RPMI8226 (cell line): Measurements from ENCODE around the gene LRIT1.

Experiments
- DNase-seq: peaks from one replicate; pipeline ENCODE4 v3.0.0-alpha.2; 2015

Gene LRIT1

DNA sequence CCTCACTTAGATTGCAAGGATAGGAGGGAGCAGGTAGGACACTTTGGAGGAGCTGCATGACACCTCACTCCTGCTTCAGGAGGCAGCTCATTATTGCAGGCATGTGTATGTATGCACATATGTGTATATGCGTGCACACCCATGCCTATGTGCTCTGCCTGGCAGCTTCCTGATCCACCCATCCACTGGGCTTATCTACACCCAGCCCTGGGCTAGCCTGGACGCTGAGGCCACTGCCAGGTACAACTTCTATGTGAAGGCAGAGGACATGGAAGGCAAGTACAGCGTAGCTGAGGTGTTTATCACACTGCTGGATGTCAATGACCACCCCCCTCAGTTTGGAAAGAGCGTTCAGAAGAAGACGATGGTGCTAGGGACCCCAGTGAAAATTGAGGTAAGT is 29.3 kb downstream of the LRIT1 start:
- DNase-seq: no peak

- no peak for DNase-seq
Measured at GRCh38 chr10:84211566-84211965, 29.8 kb downstream of the LRIT1 start.

- no peak for DNase-seq
Measured at GRCh38 chr10:84208023-84208422, 33.3 kb downstream of the LRIT1 start.

DNA sequence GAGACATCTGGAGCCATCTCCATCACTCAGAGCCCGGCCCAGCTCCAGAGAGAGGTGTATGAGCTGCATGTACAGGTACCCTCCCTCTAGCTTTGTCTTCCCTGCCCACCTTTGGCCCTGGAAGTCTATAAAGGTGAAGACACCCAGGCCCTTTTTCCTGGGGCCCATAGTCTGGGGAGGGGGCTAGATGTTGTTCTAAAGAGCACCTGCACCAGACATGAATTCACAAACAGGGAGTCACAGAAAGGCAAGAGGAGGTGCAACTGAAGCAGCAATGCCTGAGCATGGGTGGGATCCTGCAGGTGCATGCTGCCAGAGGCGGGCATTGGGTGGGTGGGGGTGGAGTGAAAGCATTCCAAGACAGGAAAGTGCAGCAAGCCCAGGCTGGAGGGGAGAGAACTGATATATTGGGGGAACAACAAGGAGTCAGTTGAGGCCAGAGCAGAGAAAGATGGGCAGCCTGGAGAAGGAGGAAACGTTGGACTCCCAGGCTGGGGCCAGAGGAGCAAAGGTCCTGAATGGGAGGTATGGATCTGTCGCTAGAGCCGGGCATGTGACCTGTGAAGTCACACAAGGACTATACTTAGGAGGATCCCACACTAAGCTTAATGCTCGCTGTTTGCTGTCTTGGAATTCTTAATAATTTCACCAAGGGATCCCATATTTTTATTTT is 35.4 kb downstream of the LRIT1 start:
- DNase-seq: no peak

- peak; percentile 46 for DNase-seq
Measured at GRCh38 chr10:84205049-84205852, 36.1 kb downstream of the LRIT1 start.

GRCh38 chr10:84204610-84205009 is 36.7 kb downstream of the LRIT1 start:
- no peak for DNase-seq

DNA sequence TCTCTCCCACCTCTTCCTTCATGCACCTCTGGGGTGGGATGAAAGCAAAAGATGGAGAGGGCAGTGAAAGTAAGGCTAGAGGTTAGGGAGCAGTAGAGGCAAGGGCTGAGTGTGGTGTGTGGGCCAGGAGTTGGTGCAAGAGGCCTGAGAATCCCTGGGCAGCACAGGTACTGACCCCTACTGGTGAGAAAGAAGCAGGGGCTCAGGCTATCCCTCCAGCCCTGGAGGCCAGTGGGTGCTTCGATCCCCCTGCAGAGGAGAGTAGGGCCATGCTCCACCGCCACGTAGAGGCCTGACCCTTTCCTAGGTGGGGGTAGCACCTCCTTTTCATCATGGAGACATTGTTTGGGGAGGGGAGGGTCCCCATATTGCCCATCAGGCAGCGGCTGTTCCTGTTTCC is 37.2 kb downstream of the LRIT1 start:
- no peak for DNase-seq

DNA sequence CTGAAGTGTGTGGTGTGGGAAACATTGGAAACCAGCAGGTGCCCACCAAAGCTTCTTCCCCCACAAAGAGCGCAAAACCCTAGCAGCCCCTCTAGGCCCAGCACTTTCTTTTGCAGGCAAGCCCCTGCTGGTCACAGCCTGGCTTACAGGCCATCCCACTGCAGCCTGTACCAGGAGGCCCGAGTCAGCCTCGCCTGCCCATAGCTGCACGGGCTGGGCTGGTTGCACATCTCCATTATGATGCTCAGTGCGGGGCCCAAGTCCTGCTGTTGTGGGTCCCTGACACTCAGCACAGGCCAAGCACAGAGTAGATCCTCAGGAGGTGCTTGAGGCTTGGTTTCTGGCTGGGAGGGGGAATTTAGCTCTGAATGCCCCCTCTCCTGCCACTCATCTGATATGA is 39.0 kb downstream of the LRIT1 start:
- no peak for DNase-seq

- no peak for DNase-seq
Measured at GRCh38 chr10:84201682-84202081, 39.7 kb downstream of the LRIT1 start.

DNA sequence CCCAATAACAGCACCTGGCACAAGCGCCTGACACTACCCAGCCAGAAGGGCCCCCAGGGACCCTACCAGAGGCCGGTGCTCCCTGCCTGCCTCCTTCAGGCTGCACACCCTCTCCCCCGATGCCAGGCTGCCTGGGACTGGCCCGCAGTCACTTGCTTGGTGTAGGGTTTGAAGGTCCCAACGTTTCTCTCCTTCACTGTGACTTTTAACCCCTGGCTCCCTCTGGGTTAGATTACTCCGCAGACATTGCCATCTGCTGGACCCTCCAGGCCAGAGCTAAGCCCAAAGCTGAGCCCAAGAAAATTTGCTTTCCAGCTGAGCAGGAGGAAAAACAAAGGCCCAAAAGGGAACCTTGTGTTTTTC is 40.1 kb downstream of the LRIT1 start:
- DNase-seq: no peak

GRCh38 chr10:84200537-84201243 is 40.7 kb downstream of the LRIT1 start:
- DNase-seq: no peak

- DNase-seq: no peak
Measured at GRCh38 chr10:84198206-84198915, 43.0 kb downstream of the LRIT1 start.

DNA sequence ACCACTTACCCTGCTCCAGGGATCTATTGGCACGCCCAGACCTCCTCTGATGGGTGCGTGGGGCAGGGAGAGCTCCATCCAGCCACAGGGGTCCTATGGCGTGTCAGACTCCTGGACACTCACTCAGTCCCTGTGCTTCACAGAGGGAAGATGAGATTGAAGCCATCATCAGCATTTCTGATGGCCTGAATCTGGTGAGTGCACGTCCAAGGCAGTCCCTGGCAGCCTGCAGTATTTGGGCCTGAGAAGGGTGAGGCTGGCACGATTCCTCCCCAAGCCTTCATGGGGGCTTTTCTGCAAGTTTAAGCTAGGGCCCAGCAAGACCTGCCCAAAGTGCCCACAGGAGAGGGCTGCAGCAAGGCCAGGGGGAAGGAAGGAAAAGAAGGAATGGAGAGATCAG is 43.7 kb downstream of the LRIT1 start:
- DNase-seq: no peak

GRCh38 chr10:84196941-84197340 is 44.4 kb downstream of the LRIT1 start:
- no peak for DNase-seq

DNA sequence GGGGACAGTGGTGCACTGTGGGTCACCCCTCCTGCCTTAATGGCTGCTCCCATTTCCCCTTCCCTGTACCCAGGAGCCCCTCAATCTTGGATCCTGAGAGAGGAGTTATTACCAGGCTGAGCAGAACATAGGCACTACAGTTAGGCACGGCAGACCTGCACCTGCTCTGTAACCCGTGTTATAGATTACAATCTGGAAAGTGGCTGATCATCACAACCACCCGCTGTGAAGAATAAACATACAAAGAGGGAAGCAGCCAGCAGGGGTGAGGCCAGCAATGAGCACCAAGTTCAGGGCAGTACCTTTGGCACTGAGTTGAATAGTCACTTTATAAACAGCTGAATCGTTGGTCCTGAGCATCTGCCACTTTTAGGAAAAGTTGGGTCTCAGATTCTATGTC is 45.3 kb downstream of the LRIT1 start:
- DNase-seq: no peak

- DNase-seq: no peak
Measured at GRCh38 chr10:84195044-84195830, 46.1 kb downstream of the LRIT1 start.

GRCh38 chr10:84194424-84195043 is 46.8 kb downstream of the LRIT1 start, which contains the start of gene CDHR1:
CDHR1 (plus strand) TSS chr10:84194537; CDS start chr10:84194761, 224 bp downstream.
- no peak for DNase-seq

DNA sequence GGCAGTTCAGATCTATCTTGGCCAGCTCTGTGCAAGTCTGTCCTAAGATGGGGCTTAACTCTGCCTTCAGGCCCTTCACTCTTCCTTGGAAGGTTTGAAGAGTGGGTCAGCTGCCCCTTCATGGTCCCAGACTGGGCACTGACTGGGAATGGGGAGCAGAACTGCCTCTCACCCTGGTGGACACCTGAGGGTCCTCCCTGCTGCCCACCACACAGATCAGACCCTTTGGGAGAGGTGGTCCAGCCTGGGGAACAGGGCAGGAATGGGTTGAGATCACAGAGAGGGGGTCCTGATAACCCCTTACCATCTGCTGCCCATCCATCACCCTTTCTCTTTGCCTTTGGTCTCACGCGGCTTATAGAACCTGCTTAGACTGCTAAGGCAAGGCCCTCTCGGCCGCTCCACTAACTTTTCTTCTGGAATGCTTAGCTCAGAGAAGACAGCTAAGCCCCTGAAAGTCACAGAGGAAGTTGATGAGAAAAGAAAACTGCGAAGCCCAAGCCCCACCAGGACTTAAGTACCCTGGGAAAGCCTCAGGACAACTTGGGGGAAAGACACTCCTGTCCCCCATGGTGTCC is 47.4 kb downstream of the LRIT1 start:
- DNase-seq: no peak

DNA sequence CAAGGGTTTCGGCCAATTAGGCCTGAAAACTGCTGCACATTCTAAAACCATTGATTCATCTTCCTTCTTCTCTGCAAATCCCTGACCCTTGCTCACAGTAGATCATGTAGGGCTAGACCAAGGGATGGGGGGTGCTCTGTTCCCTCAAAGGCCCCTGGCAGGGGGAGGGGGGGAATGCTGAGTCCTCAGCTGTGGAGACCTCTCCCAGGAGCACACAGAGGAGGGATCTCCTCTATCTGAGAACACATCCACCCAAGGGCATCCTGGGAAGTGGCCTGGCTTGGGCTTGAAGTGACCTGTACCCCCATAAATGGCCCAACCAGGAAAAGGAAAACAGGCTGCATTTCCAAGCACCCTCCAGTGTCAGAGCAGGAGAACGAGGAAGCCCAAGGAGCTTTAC is 48.0 kb downstream of the LRIT1 start:
- no peak for DNase-seq

- no peak for DNase-seq
Measured at GRCh38 chr10:84191106-84191505, 50.2 kb downstream of the LRIT1 start.

- DNase-seq: no peak
Measured at GRCh38 chr10:84190621-84191020, 50.7 kb downstream of the LRIT1 start.

DNA sequence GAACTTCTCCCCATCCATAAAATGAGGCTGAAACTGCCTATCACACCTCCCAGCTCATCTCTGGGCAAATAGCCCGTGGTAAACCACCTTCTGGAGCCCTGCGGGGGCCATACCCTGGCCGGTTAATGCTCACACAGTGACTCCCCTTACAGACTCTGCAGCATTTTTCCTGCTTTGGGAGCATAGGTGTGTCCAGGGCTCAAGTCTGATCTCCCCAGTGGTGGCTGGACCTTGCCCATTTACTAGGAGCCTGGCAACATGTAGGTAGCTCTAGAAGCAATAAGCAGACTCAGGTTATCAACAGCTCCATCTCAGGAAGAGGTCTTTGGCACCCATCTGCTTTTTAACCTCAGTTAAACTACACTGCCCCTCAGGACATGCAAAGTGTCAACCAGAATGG is 52.5 kb downstream of the LRIT1 start:
- DNase-seq: no peak
